Astrocyte (in vitro differentiated cells and primary cell): ENCODE data around the gene OR5B12. TPM values are rescaled to one million over a fixed set of nuclear protein-coding genes. Genes with fewer than 3 reads are reported as not detected.

Source experiments
- DNase-seq: peaks from one replicate; pipeline ENCODE4 v3.0.0-alpha.2; 2010; ENCODE audit warnings: low read depth
- FAIRE-seq: peaks from 2 replicates; lab custom pipeline; 2011; peaks lifted over from hg19 to GRCh38; lab: Jason Lieb, UNC
- H2AFZ ChIP-seq: 2 replicates; pipeline ENCODE4 v1.6.0; 2012; ENCODE audit warnings: low read depth, low read length, inconsistent platforms
- H3K27ac ChIP-seq: 2 replicates; pipeline ENCODE4 v1.5.1; 2011; ENCODE audit warnings: low read depth, low read length, inconsistent platforms
- H3K27me3 ChIP-seq: 2 replicates; pipeline ENCODE4 v1.6.0; 2011; ENCODE audit warnings: low read length, inconsistent platforms; ENCODE audit not compliant: insufficient read depth
- H3K36me3 ChIP-seq: 2 replicates; pipeline ENCODE4 v1.5.1; 2011; ENCODE audit warnings: low read length, inconsistent platforms; ENCODE audit not compliant: insufficient read depth
- H3K4me1 ChIP-seq: 2 replicates; pipeline ENCODE4 v1.5.1; 2011; ENCODE audit warnings: low read length, inconsistent platforms; ENCODE audit not compliant: insufficient read depth
- H3K4me2 ChIP-seq: 2 replicates; pipeline ENCODE4 v1.6.0; 2012; ENCODE audit warnings: low read length, inconsistent platforms
- H3K4me3 ChIP-seq: 2 replicates; pipeline ENCODE4 v1.5.1; 2011; ENCODE audit warnings: low read depth, mild to moderate bottlenecking, low read length, inconsistent platforms; ENCODE audit not compliant: insufficient read depth
- H3K79me2 ChIP-seq: 2 replicates; pipeline ENCODE4 v1.6.0; 2012; ENCODE audit warnings: mild to moderate bottlenecking, low read length, inconsistent platforms; ENCODE audit not compliant: insufficient read depth
- H3K9ac ChIP-seq: 2 replicates; pipeline ENCODE4 v1.6.0; 2012; ENCODE audit warnings: mild to moderate bottlenecking, low read length, inconsistent platforms
- H3K9me3 ChIP-seq: 2 replicates; pipeline ENCODE4 v1.5.1; 2012; ENCODE audit warnings: low read depth, mild to moderate bottlenecking, low read length, inconsistent platforms; ENCODE audit not compliant: insufficient read depth
- H4K20me1 ChIP-seq: 2 replicates; pipeline ENCODE4 v1.6.0; 2012; ENCODE audit warnings: low read length, inconsistent platforms; ENCODE audit not compliant: insufficient read depth
- H3K27ac Mint-ChIP-seq: one replicate; pipeline ENCODE4 v1.8.0; 2021; ENCODE audit warnings: mild to moderate bottlenecking, mixed read lengths; ENCODE audit not compliant: unreplicated experiment
- H3K27me3 Mint-ChIP-seq: one replicate; pipeline ENCODE4 v1.8.0; 2021; ENCODE audit warnings: low read depth, mixed read lengths; ENCODE audit not compliant: unreplicated experiment
- H3K36me3 Mint-ChIP-seq: one replicate; pipeline ENCODE4 v1.8.0; 2021; ENCODE audit warnings: low read depth, mixed read lengths; ENCODE audit not compliant: unreplicated experiment
- H3K4me1 Mint-ChIP-seq: one replicate; pipeline ENCODE4 v1.8.0; 2021; ENCODE audit warnings: low read depth, mixed read lengths; ENCODE audit not compliant: unreplicated experiment
- H3K4me3 Mint-ChIP-seq: one replicate; pipeline ENCODE4 v1.8.0; 2021; ENCODE audit warnings: mild to moderate bottlenecking, moderate library complexity, mixed read lengths; ENCODE audit not compliant: unreplicated experiment
- H3K9me3 Mint-ChIP-seq: one replicate; pipeline ENCODE4 v1.8.0; 2021; ENCODE audit warnings: mild to moderate bottlenecking, mixed read lengths; ENCODE audit not compliant: unreplicated experiment
- CTCF ChIP-seq: IDR thresholded peaks from 2 replicates; pipeline ENCODE4 v1.5.1; 2011; ENCODE audit warnings: low read depth, mild to moderate bottlenecking, inconsistent platforms, low read length, moderate library complexity; ENCODE audit not compliant: insufficient read depth
- EZH2 ChIP-seq: IDR thresholded peaks from 2 replicates; pipeline ENCODE4 v1.6.1; 2012; ENCODE audit warnings: mild to moderate bottlenecking, low read length, inconsistent platforms; ENCODE audit not compliant: insufficient read depth
- total RNA-seq: library from RNA; stranded (reverse); gene quantifications from 2 replicates; pipeline ENCODE4 v1.2.1, GENCODE V29; 2021

Gene OR5B12
- total RNA-seq, 1 donor from 2014 or later, result not detected

GRCh38 chr11:58485961-58486360, 43.9 kb upstream of the OR5B12 start:
- no peak for TF ChIP-seq CTCF
- no peak for TF ChIP-seq EZH2

DNA sequence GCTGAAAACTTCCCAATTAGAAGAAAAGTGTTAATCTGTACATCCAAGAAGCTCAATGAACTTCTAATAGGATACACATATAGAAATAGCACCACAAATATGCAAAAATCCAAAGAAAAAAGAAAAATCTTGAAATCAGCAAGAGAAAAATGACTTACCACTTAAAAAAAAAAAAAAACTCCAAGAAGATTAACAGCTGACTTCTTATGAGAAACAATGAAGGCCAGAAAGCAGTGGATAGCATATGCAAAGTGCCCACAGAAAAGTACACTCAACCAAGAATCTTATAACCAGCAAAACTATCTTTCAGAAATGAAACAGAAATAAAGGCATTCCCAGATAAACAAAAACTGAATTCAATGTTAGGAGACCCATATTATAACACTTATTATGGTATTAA, 29.9 kb upstream of the OR5B12 start:
- H3K9ac ChIP-seq, result no peak overlapping the region
- no peak for FAIRE-seq
- no peak for DNase-seq
- no peaks in the 10 kb centered on the region for H3K27me3 Mint-ChIP-seq
- no peak overlapping the region for H3K27ac ChIP-seq
- H3K4me1 ChIP-seq, result no peaks in the 10 kb centered on the region
- no peaks in the 10 kb centered on the region for H3K79me2 ChIP-seq
- H4K20me1 ChIP-seq, result no peaks in the 10 kb centered on the region
- no peak overlapping the region for H3K4me2 ChIP-seq
- TF ChIP-seq CTCF (no peak), EZH2 (no peak)
- H3K36me3 ChIP-seq, result no peaks in the 10 kb centered on the region
- H3K4me1 Mint-ChIP-seq, result no peaks in the 10 kb centered on the region
- H3K27ac Mint-ChIP-seq, result no peak overlapping the region
- no peak overlapping the region for H3K4me3 Mint-ChIP-seq
- H3K9me3 Mint-ChIP-seq, result peaks cover 11% of the 10 kb centered on the region
- no peaks in the 10 kb centered on the region for H3K9me3 ChIP-seq
- no peaks in the 10 kb centered on the region for H3K36me3 Mint-ChIP-seq
- no peaks in the 10 kb centered on the region for H3K27me3 ChIP-seq
- H3K4me3 ChIP-seq, result no peak overlapping the region
- no peak overlapping the region for H2AFZ ChIP-seq

More at GRCh38 chr11:58485961-58486360, 43.9 kb upstream of the OR5B12 start:
- H3K79me2 ChIP-seq, result no peaks in the 10 kb centered on the region
- Mint-ChIP-seq H3K27ac (no peak overlapping the region), H3K4me3 (no peak overlapping the region), H3K36me3 (no peaks in the 10 kb centered on the region), H3K27me3 (no peaks in the 10 kb centered on the region), H3K9me3 (no peaks in the 10 kb centered on the region), H3K4me1 (no peaks in the 10 kb centered on the region)
- H2AFZ ChIP-seq, result no peak overlapping the region
- no peak overlapping the region for H3K27ac ChIP-seq
- no peak overlapping the region for H3K4me3 ChIP-seq
- no peak overlapping the region for H3K4me2 ChIP-seq
- H3K4me1 ChIP-seq, result no peaks in the 10 kb centered on the region
- no peaks in the 10 kb centered on the region for H4K20me1 ChIP-seq
- no peaks in the 10 kb centered on the region for H3K9me3 ChIP-seq
- H3K9ac ChIP-seq, result no peak overlapping the region
- no peaks in the 10 kb centered on the region for H3K27me3 ChIP-seq
- DNase-seq, result no peak
- no peak for FAIRE-seq
- H3K36me3 ChIP-seq, result no peaks in the 10 kb centered on the region

DNA sequence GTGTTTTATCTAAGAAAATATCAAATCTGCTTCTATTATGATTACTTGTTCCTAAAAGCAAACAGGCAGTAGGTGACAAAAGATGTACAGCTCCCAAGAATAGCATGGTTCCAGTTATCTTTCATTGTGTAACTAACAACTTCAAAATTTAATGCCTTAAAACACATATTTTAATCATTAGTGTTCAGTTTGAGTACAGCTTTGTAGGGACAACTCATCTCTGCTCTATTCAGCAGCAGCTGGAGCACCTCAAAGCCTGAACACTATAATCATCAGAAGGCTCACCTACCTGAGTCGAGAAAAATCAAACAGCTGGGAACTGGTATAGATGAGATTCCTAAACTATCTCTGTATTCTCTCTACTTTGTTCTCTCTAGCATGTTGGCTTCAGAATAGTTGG, 24.3 kb upstream of the OR5B12 start:
- H3K9me3 Mint-ChIP-seq, result peaks cover 3% of the 10 kb centered on the region
- Histone ChIP-seq H3K79me2 (no peaks in the 10 kb centered on the region), H3K9ac (no peak overlapping the region), H4K20me1 (no peaks in the 10 kb centered on the region), H3K4me2 (no peak overlapping the region), H3K27ac (no peak overlapping the region), H3K9me3 (no peaks in the 10 kb centered on the region), H3K4me3 (no peak overlapping the region), H3K4me1 (no peaks in the 10 kb centered on the region), H3K36me3 (no peaks in the 10 kb centered on the region), H2AFZ (no peak overlapping the region), H3K27me3 (no peaks in the 10 kb centered on the region)
- peaks cover 4% of the 10 kb centered on the region for H3K27me3 Mint-ChIP-seq
- DNase-seq, result no peak
- no peaks in the 10 kb centered on the region for H3K36me3 Mint-ChIP-seq
- no peak overlapping the region for H3K4me3 Mint-ChIP-seq
- no peak overlapping the region for H3K27ac Mint-ChIP-seq
- no peaks in the 10 kb centered on the region for H3K4me1 Mint-ChIP-seq
- FAIRE-seq, result no peak
- TF ChIP-seq CTCF (no peak), EZH2 (no peak)
